HCT116 (cell line): ENCODE measurements around the gene NFE2. TPM values are rescaled to one million over a fixed set of nuclear protein-coding genes. Genes with fewer than 3 reads are reported as not detected.

Experiments used
- CTCF ChIP-seq, 3 experiments: fragments of 200-600 bp in 1 of 3; sonication (generic) in 1 of 3; IDR thresholded peaks in 2 of 3; conservative IDR thresholded peaks in 1 of 3; 2 replicates each; pipeline ENCODE4 v1.5.1; 2012 to 2017; ENCODE audit warnings: low read depth in 2 of 3, low read length in 2 of 3, antibody characterized with exemption in 1 of 3, borderline replicate concordance in 1 of 3, control low read depth in 1 of 3, mild to moderate bottlenecking in 1 of 3, mixed read lengths in 1 of 3, mixed run types in 1 of 3, moderate library complexity in 1 of 3; ENCODE audit not compliant: insufficient read depth in 1 of 3
- REST ChIP-seq: IDR thresholded peaks from 2 replicates; pipeline ENCODE4 v1.6.1; 2012; ENCODE audit warnings: low read depth
- SRF ChIP-seq: IDR thresholded peaks from 2 replicates; pipeline ENCODE4 v1.6.1; 2012; ENCODE audit warnings: low read depth
- total RNA-seq: library from RNA; stranded (reverse); gene quantifications from one replicate; pipeline ENCODE4 v1.2.1, GENCODE V29; 2021; ENCODE audit not compliant: unreplicated experiment

NFE2 gene
- total RNA-seq, 1 experiment from 2014 or later = 1.3 TPM

- TF ChIP-seq CTCF (IDR thresholded peaks at IDR 0.05 in 2 of 3, conservative IDR thresholded peaks at IDR 0.05 in 1 of 3; ENCODE audit: borderline replicate concordance in 1 of 3, insufficient read depth in 1 of 3, low read depth in 2 of 3, low read length in 2 of 3) = no peak
- no peak for TF ChIP-seq SRF
- TF ChIP-seq REST = no peak
- TF ChIP-seq, all 23 proteins: peak for 0
These were observed 8.5 kb downstream of the NFE2 start (continued) for GRCh38 chr12:54292083-54292930.
